K562 (cell line): Measurements from ENCODE around the gene AP2M1. TPM values are rescaled to one million over a fixed set of nuclear protein-coding genes. Genes with fewer than 3 reads are reported as not detected.

Experiments used
- ATF7 ChIP-seq: fragments of 450-650 bp; IDR thresholded peaks from 2 replicates; pipeline ENCODE4 v1.7.1; 2014; ENCODE audit warnings: mild to moderate bottlenecking, moderate library complexity
- CHAMP1 ChIP-seq: fragments of 450-650 bp; IDR thresholded peaks from 2 replicates; pipeline ENCODE4 v1.6.1; 2016; ENCODE audit warnings: mild to moderate bottlenecking
- EGR1 ChIP-seq: fragments of 450-650 bp; conservative IDR thresholded peaks from 2 replicates; pipeline ENCODE4 v1.6.1; 2017; ENCODE audit warnings: mild to moderate bottlenecking
- ESRRA ChIP-seq: fragments of 450-650 bp; IDR thresholded peaks from 2 replicates; pipeline ENCODE4 v1.6.1; 2014; ENCODE audit warnings: low read depth, mild to moderate bottlenecking, moderate library complexity, borderline replicate concordance
- FOXP1 ChIP-seq: sonication (generic); formaldehyde crosslinking; IDR thresholded peaks from 2 replicates; pipeline ENCODE4 v1.8.0; 2022; ENCODE audit warnings: mild to moderate bottlenecking, missing genetic modification reagents
- ID3 ChIP-seq, 2 experiments: fragments of 250-450 bp in 1 of 2; fragments of 450-650 bp in 1 of 2; sonication (Bioruptor Pico) in 1 of 2; IDR thresholded peaks; 2 replicates each; pipeline versions ENCODE4 v1.6.1 to v1.8.0; 2016 to 2021; ENCODE audit warnings: mild to moderate bottlenecking in 2 of 2, moderate library complexity in 2 of 2, missing compliant biosample characterization in 1 of 2, missing genetic modification characterization in 1 of 2
- MAZ ChIP-seq, 2 experiments: fragments of 450-650 bp in 1 of 2; sonication (generic) in 1 of 2; formaldehyde crosslinking; IDR thresholded peaks in 1 of 2; conservative IDR thresholded peaks in 1 of 2; 2 replicates each; pipeline versions ENCODE4 v1.4.0 to v1.5.0; 2020; ENCODE audit warnings: mild to moderate bottlenecking in 1 of 2, missing genetic modification reagents in 1 of 2
- NBN ChIP-seq: fragments of 450-650 bp; IDR thresholded peaks from 2 replicates; pipeline ENCODE4 v1.6.1; 2016; ENCODE audit warnings: low read depth, mild to moderate bottlenecking
- PHF21A ChIP-seq: fragments of 450-650 bp; IDR thresholded peaks from 2 replicates; pipeline ENCODE4 v1.6.1; 2017; ENCODE audit warnings: low read depth, borderline replicate concordance
- POLR2G ChIP-seq: fragments of 200-400 bp; formaldehyde crosslinking; IDR thresholded peaks from 2 replicates; pipeline ENCODE4 v1.6.1; 2017; ENCODE audit warnings: low read depth, mild to moderate bottlenecking, antibody characterized with exemption, low read length, moderate library complexity
- PYGO2 ChIP-seq: fragments of 450-650 bp; IDR thresholded peaks from 2 replicates; pipeline ENCODE4 v1.6.1; 2016; ENCODE audit warnings: mild to moderate bottlenecking, missing genetic modification characterization, moderate library complexity, missing compliant biosample characterization
- SIN3A ChIP-seq, 2 experiments: fragments of 150-350 bp in 1 of 2; IDR thresholded peaks; 2 replicates each; pipeline ENCODE4 v1.6.1; 2011 to 2016; ENCODE audit warnings: borderline replicate concordance in 2 of 2, low read depth in 2 of 2, low read length in 2 of 2, mild to moderate bottlenecking in 2 of 2, moderate library complexity in 2 of 2; ENCODE audit not compliant: control insufficient read depth in 1 of 2
- ZNF224 ChIP-seq: sonication (generic); formaldehyde crosslinking; IDR thresholded peaks from 2 replicates; pipeline ENCODE4 v1.8.0; 2022; ENCODE audit warnings: mild to moderate bottlenecking, missing genetic modification reagents
- ZNF311 ChIP-seq: fragments of 250-450 bp; sonication (Bioruptor Pico); IDR thresholded peaks from 2 replicates; pipeline ENCODE4 v1.4.0; 2020; ENCODE audit warnings: mild to moderate bottlenecking, moderate library complexity
- ZNF589 ChIP-seq: fragments of 200-800 bp; sonication (Bioruptor generic); IDR thresholded peaks from 2 replicates; pipeline ENCODE4 v1.6.1; 2016; ENCODE audit warnings: low read depth, missing genetic modification characterization, missing compliant biosample characterization
- polyA plus RNA-seq, 8 experiments: library from polyadenylated mRNA; depleted of rRNA in 4 of 8; stranded (reverse) in 5 of 8; unstranded in 3 of 8; fragments of >200 nt; fragmentation: Nextera tagmentation in 2 of 8; fragmentation: Illumina TruSeq in 1 of 8; extraction: Ambion mirVana in 2 of 8; extraction: Trizol in 1 of 8; gene quantifications; 2 replicates each; pipeline versions ENCODE4 v1.2.1 to v1.2.3, GENCODE V29; 2011 to 2014; ENCODE audit warnings: inconsistent platforms in 1 of 8, missing spikeins in 1 of 8
- total RNA-seq, 7 experiments: library from RNA; depleted of rRNA in 6 of 7; stranded (reverse); fragments of >200 nt in 6 of 7; fragmentation: Illumina TruSeq in 2 of 7; extraction: Trizol in 2 of 7; gene quantifications; 2 replicates each; pipeline versions ENCODE4 v1.2.1 to v1.2.3, GENCODE V29; 2011 to 2021; ENCODE audit warnings: low replicate concordance in 1 of 7
- TF ChIP-seq, protein P1 (sequence below): fragments of 450-650 bp; conservative IDR thresholded peaks from 2 replicates; pipeline ENCODE4 v1.6.1; 2016; ENCODE audit warnings: missing genetic modification characterization, low read depth, mild to moderate bottlenecking, control low read depth, missing compliant biosample characterization
- TF ChIP-seq, protein P2 (sequence below): fragments of 250-450 bp; sonication (Bioruptor Pico); IDR thresholded peaks from 2 replicates; pipeline ENCODE4 v1.9.0; 2021; ENCODE audit warnings: mild to moderate bottlenecking, inconsistent platforms

Gene AP2M1
- total and polyA plus RNA-seq, 9 of the 15 experiments (the other 6 are each of a cell fraction or from before 2014, with no cell fraction given), result 118 to 505 (median 296) TPM

GRCh38 chr3:184154885-184155643 is 19.6 kb upstream of the AP2M1 start, which contains the start of gene DVL3 (continued):
- TF ChIP-seq PYGO2 (no peak), ZNF224 (CRISPR knock-in tag) (no peak), POLR2G (peak; percentile 84), CHAMP1 (no peak), MAZ (CRISPR knock-in tag; conservative IDR thresholded peaks at IDR 0.05 in 1 of 2, IDR thresholded peaks at IDR 0.05 in 1 of 2) (peak in 1 of 2 experiments; percentile 31; a peak in 1 of 4 replicates), ESRRA (peak; percentile 36; the same call in 1 of the 2 replicates), ZNF589 (peak; percentile 66), SIN3A (IDR thresholded peaks at IDR 0.05; ENCODE audit: borderline replicate concordance in 2 of 2, control insufficient read depth in 1 of 2, low read depth in 2 of 2, low read length in 2 of 2) (0 out of 4 replicates have a peak, but pooled peaks of 1 of the 2 experiments have one; percentile 16), ATF7 (peak; percentile 62; the same call in 1 of the 2 replicates), ID3 (CRISPR knock-in tag; IDR thresholded peaks at IDR 0.05) (no peak), ID3 (tag; IDR thresholded peaks at IDR 0.05) (0 out of 2 replicates have a peak, but pooled peaks have one; percentile 58), FOXP1 (CRISPR knock-in tag) (no peak), ZNF311 (CRISPR knock-in tag) (no peak), EGR1 (peak; percentile 50), NBN (0 out of 2 replicates have a peak, but pooled peaks have one; percentile 35), PHF21A (peak; percentile 49; the same call in 1 of the 2 replicates)
- TF ChIP-seq, protein P1, sequence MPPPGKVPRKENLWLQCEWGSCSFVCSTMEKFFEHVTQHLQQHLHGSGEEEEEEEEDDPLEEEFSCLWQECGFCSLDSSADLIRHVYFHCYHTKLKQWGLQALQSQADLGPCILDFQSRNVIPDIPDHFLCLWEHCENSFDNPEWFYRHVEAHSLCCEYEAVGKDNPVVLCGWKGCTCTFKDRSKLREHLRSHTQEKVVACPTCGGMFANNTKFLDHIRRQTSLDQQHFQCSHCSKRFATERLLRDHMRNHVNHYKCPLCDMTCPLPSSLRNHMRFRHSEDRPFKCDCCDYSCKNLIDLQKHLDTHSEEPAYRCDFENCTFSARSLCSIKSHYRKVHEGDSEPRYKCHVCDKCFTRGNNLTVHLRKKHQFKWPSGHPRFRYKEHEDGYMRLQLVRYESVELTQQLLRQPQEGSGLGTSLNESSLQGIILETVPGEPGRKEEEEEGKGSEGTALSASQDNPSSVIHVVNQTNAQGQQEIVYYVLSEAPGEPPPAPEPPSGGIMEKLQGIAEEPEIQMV (tag), result peak; percentile 97
- TF ChIP-seq, protein P2, sequence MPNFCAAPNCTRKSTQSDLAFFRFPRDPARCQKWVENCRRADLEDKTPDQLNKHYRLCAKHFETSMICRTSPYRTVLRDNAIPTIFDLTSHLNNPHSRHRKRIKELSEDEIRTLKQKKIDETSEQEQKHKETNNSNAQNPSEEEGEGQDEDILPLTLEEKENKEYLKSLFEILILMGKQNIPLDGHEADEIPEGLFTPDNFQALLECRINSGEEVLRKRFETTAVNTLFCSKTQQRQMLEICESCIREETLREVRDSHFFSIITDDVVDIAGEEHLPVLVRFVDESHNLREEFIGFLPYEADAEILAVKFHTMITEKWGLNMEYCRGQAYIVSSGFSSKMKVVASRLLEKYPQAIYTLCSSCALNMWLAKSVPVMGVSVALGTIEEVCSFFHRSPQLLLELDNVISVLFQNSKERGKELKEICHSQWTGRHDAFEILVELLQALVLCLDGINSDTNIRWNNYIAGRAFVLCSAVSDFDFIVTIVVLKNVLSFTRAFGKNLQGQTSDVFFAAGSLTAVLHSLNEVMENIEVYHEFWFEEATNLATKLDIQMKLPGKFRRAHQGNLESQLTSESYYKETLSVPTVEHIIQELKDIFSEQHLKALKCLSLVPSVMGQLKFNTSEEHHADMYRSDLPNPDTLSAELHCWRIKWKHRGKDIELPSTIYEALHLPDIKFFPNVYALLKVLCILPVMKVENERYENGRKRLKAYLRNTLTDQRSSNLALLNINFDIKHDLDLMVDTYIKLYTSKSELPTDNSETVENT (CRISPR knock-in tag), result 0 out of 2 replicates have a peak, but pooled peaks have one; percentile 18
